ENCODE results near the gene FBXL4.

The FBXL4 gene

GRCh38 chr6:98880486-98880885, 67.3 kb downstream of the FBXL4 start:
- Histone ChIP-seq H2AFZ (ENCODE audit: insufficient read depth, low read length, poor library complexity) (no peak overlapping the region), H3K4me2 (ENCODE audit: low read length) (no peak overlapping the region), H3K9me3 (ENCODE audit: insufficient read depth, low read depth, low read length) (no peaks in the 10 kb centered on the region), H3K18ac (ENCODE audit: low read length) (no peak overlapping the region), H3K36me3 (ENCODE audit: control insufficient read depth in 1 of 2, insufficient read depth in 2 of 2, low read length in 2 of 2) (no peaks in the 10 kb centered on the region), H4K91ac (ENCODE audit: low read depth, low read length) (no peak overlapping the region), H2BK12ac (ENCODE audit: low read length) (no peak overlapping the region), H3K27me3 (ENCODE audit: insufficient read depth, low read length) (no peaks in the 10 kb centered on the region), H4K12ac (ENCODE audit: low read depth, low read length) (no peak overlapping the region), H4K8ac (ENCODE audit: low read depth, low read length) (no peak overlapping the region), H3K4me3 (ENCODE audit: low read depth, low read length) (no peak overlapping the region), H3K23ac (ENCODE audit: low read length) (no peak overlapping the region), H3K14ac (ENCODE audit: low read length) (no peak overlapping the region), H2AK5ac (ENCODE audit: low read length) (no peak overlapping the region), H2BK120ac (ENCODE audit: insufficient read depth, low read length, poor library complexity) (no peak overlapping the region), H2BK5ac (ENCODE audit: low read depth, low read length, poor library complexity) (no peak overlapping the region), H3K79me2 (ENCODE audit: control insufficient read depth, insufficient read depth, low read length, poor library complexity) (no peaks in the 10 kb centered on the region), H3K79me1 (ENCODE audit: low read length) (no peaks in the 10 kb centered on the region), H3K4ac (ENCODE audit: low read depth, low read length) (no peak overlapping the region), H3K27ac (ENCODE audit: low read depth, low read length) (no peak overlapping the region), H3K9ac (ENCODE audit: low read length) (no peak overlapping the region), H3K4me1 (ENCODE audit: control insufficient read depth in 1 of 2, insufficient read depth in 2 of 2, low read length in 2 of 2) (no peaks in the 10 kb centered on the region)
- DNase-seq: no peak

DNA sequence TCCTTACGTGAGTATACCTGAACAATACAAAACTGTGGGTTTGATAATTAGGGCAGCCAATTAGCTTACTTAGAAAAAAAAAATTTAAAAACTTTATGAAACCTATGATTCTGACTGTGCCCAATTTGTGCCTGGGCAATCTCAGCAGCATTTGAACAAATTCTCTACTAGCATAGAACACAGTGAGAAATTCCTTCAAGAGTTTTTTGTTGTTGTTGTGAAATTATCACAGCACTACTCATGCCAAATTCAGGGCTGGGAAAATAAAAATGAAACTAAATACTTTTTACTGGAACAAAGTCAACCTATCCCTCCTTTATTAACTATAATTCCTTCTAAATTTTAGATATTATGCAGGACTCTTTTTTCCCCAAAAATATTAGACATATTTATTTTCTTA, 70.5 kb downstream of the FBXL4 start:
- Histone ChIP-seq H3K79me1 (ENCODE audit: low read length) (no peaks in the 10 kb centered on the region), H4K12ac (ENCODE audit: low read depth, low read length) (no peak overlapping the region), H3K4me2 (ENCODE audit: low read length) (no peak overlapping the region), H3K4ac (ENCODE audit: low read depth, low read length) (no peak overlapping the region), H2AFZ (ENCODE audit: insufficient read depth, low read length, poor library complexity) (no peak overlapping the region), H3K4me3 (ENCODE audit: low read depth, low read length) (no peak overlapping the region), H3K36me3 (ENCODE audit: control insufficient read depth in 1 of 2, insufficient read depth in 2 of 2, low read length in 2 of 2) (no peaks in the 10 kb centered on the region), H3K9ac (ENCODE audit: low read length) (no peak overlapping the region), H3K27ac (ENCODE audit: low read depth, low read length) (no peak overlapping the region), H3K4me1 (ENCODE audit: control insufficient read depth in 1 of 2, insufficient read depth in 2 of 2, low read length in 2 of 2) (no peaks in the 10 kb centered on the region), H2BK5ac (ENCODE audit: low read depth, low read length, poor library complexity) (no peak overlapping the region), H3K79me2 (ENCODE audit: control insufficient read depth, insufficient read depth, low read length, poor library complexity) (no peaks in the 10 kb centered on the region), H3K18ac (ENCODE audit: low read length) (no peak overlapping the region), H2BK120ac (ENCODE audit: insufficient read depth, low read length, poor library complexity) (no peak overlapping the region), H3K27me3 (ENCODE audit: insufficient read depth, low read length) (no peaks in the 10 kb centered on the region), H3K14ac (ENCODE audit: low read length) (no peak overlapping the region), H3K23ac (ENCODE audit: low read length) (no peak overlapping the region), H3K9me3 (ENCODE audit: insufficient read depth, low read depth, low read length) (no peaks in the 10 kb centered on the region), H4K8ac (ENCODE audit: low read depth, low read length) (no peak overlapping the region), H4K91ac (ENCODE audit: low read depth, low read length) (no peak overlapping the region), H2AK5ac (ENCODE audit: low read length) (no peak overlapping the region), H2BK12ac (ENCODE audit: low read length) (no peak overlapping the region)
- no peak for DNase-seq
- WGBS (ENCODE audit: extremely low coverage, insufficient coverage, insufficient read length): no CpG with 5 or more reads among the region's 1 CpG

GRCh38 chr6:98875375-98875774, 72.4 kb downstream of the FBXL4 start:
- no peak overlapping the region for H2AK5ac ChIP-seq (ENCODE audit: low read length)
- H3K14ac ChIP-seq (ENCODE audit: low read length): no peak overlapping the region
- H3K4me1 ChIP-seq (ENCODE audit: control insufficient read depth in 1 of 2, insufficient read depth in 2 of 2, low read length in 2 of 2): no peaks in the 10 kb centered on the region
- no peak overlapping the region for H3K4ac ChIP-seq (ENCODE audit: low read depth, low read length)
- no peak overlapping the region for H4K12ac ChIP-seq (ENCODE audit: low read depth, low read length)
- H2BK12ac ChIP-seq (ENCODE audit: low read length): no peak overlapping the region
- H3K18ac ChIP-seq (ENCODE audit: low read length): no peak overlapping the region
- no peaks in the 10 kb centered on the region for H3K36me3 ChIP-seq (ENCODE audit: control insufficient read depth in 1 of 2, insufficient read depth in 2 of 2, low read length in 2 of 2)
- no peak overlapping the region for H2BK120ac ChIP-seq (ENCODE audit: insufficient read depth, low read length, poor library complexity)
- no peak overlapping the region for H3K9ac ChIP-seq (ENCODE audit: low read length)
- H3K27ac ChIP-seq (ENCODE audit: low read depth, low read length): no peak overlapping the region
- no peak for DNase-seq
- H3K23ac ChIP-seq (ENCODE audit: low read length): no peak overlapping the region
- no peak overlapping the region for H2AFZ ChIP-seq (ENCODE audit: insufficient read depth, low read length, poor library complexity)
- no peak overlapping the region for H2BK5ac ChIP-seq (ENCODE audit: low read depth, low read length, poor library complexity)
- no peak overlapping the region for H3K4me3 ChIP-seq (ENCODE audit: low read depth, low read length)
- H3K4me2 ChIP-seq (ENCODE audit: low read length): no peak overlapping the region
- no CpG with 5 or more reads among the region's 2 CpGs for WGBS (ENCODE audit: extremely low coverage, insufficient coverage, insufficient read length)
- no peak overlapping the region for H4K91ac ChIP-seq (ENCODE audit: low read depth, low read length)
- no peak overlapping the region for H4K8ac ChIP-seq (ENCODE audit: low read depth, low read length)
- H3K27me3 ChIP-seq (ENCODE audit: insufficient read depth, low read length): no peaks in the 10 kb centered on the region
- H3K79me1 ChIP-seq (ENCODE audit: low read length): no peaks in the 10 kb centered on the region
- no peaks in the 10 kb centered on the region for H3K79me2 ChIP-seq (ENCODE audit: control insufficient read depth, insufficient read depth, low read length, poor library complexity)
- H3K9me3 ChIP-seq (ENCODE audit: insufficient read depth, low read depth, low read length): no peaks in the 10 kb centered on the region

- no peak for DNase-seq
- Histone ChIP-seq H3K79me1 (ENCODE audit: low read length) (no peaks in the 10 kb centered on the region), H4K12ac (ENCODE audit: low read depth, low read length) (no peak overlapping the region), H3K23ac (ENCODE audit: low read length) (no peak overlapping the region), H3K36me3 (ENCODE audit: control insufficient read depth in 1 of 2, insufficient read depth in 2 of 2, low read length in 2 of 2) (no peaks in the 10 kb centered on the region), H4K8ac (ENCODE audit: low read depth, low read length) (no peak overlapping the region), H3K27me3 (ENCODE audit: insufficient read depth, low read length) (no peaks in the 10 kb centered on the region), H2AFZ (ENCODE audit: insufficient read depth, low read length, poor library complexity) (no peak overlapping the region), H4K91ac (ENCODE audit: low read depth, low read length) (no peak overlapping the region), H3K4ac (ENCODE audit: low read depth, low read length) (no peak overlapping the region), H3K4me1 (ENCODE audit: control insufficient read depth in 1 of 2, insufficient read depth in 2 of 2, low read length in 2 of 2) (no peaks in the 10 kb centered on the region), H3K4me2 (ENCODE audit: low read length) (no peak overlapping the region), H3K9ac (ENCODE audit: low read length) (no peak overlapping the region), H2BK120ac (ENCODE audit: insufficient read depth, low read length, poor library complexity) (no peak overlapping the region), H3K4me3 (ENCODE audit: low read depth, low read length) (no peak overlapping the region), H3K18ac (ENCODE audit: low read length) (no peak overlapping the region), H2BK12ac (ENCODE audit: low read length) (no peak overlapping the region), H3K79me2 (ENCODE audit: control insufficient read depth, insufficient read depth, low read length, poor library complexity) (no peaks in the 10 kb centered on the region), H3K27ac (ENCODE audit: low read depth, low read length) (no peak overlapping the region), H2AK5ac (ENCODE audit: low read length) (no peak overlapping the region), H2BK5ac (ENCODE audit: low read depth, low read length, poor library complexity) (no peak overlapping the region), H3K9me3 (ENCODE audit: insufficient read depth, low read depth, low read length) (no peaks in the 10 kb centered on the region), H3K14ac (ENCODE audit: low read length) (no peak overlapping the region)
- WGBS (ENCODE audit: extremely low coverage, insufficient coverage, insufficient read length): no CpG with 5 or more reads among the region's 3 CpGs
Measured at GRCh38 chr6:98871821-98872220, 75.9 kb downstream of the FBXL4 start.

DNA sequence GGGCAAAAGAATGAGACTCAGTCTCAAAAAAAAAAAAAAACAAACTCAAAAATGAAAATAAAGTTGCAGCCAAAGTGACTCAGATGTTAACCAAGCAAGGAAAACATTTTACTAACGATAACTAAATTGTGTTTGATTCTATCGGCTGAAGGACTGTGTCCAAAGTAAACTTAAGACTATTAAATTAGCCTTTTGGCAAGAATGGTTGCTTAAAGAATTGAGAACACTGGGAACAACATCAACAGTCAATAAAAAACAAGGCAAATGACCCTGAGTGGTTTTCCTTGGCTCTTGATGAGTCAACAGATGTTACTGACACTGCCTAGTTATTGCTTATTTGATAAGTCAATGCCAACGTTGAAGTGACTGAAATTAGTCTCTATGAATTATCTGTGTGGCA, 76.7 kb downstream of the FBXL4 start:
- no peaks in the 10 kb centered on the region for H3K27me3 ChIP-seq (ENCODE audit: insufficient read depth, low read length)
- no peak overlapping the region for H3K14ac ChIP-seq (ENCODE audit: low read length)
- no peak overlapping the region for H3K9ac ChIP-seq (ENCODE audit: low read length)
- no peak overlapping the region for H3K4ac ChIP-seq (ENCODE audit: low read depth, low read length)
- no peak overlapping the region for H4K91ac ChIP-seq (ENCODE audit: low read depth, low read length)
- H2BK120ac ChIP-seq (ENCODE audit: insufficient read depth, low read length, poor library complexity): no peak overlapping the region
- H3K36me3 ChIP-seq (ENCODE audit: control insufficient read depth in 1 of 2, insufficient read depth in 2 of 2, low read length in 2 of 2): no peaks in the 10 kb centered on the region
- H3K18ac ChIP-seq (ENCODE audit: low read length): no peak overlapping the region
- H3K23ac ChIP-seq (ENCODE audit: low read length): no peak overlapping the region
- H4K12ac ChIP-seq (ENCODE audit: low read depth, low read length): no peak overlapping the region
- H2BK5ac ChIP-seq (ENCODE audit: low read depth, low read length, poor library complexity): no peak overlapping the region
- H3K4me2 ChIP-seq (ENCODE audit: low read length): no peak overlapping the region
- no peaks in the 10 kb centered on the region for H3K79me1 ChIP-seq (ENCODE audit: low read length)
- no peaks in the 10 kb centered on the region for H3K9me3 ChIP-seq (ENCODE audit: insufficient read depth, low read depth, low read length)
- no peaks in the 10 kb centered on the region for H3K79me2 ChIP-seq (ENCODE audit: control insufficient read depth, insufficient read depth, low read length, poor library complexity)
- no peak overlapping the region for H2AK5ac ChIP-seq (ENCODE audit: low read length)
- H3K27ac ChIP-seq (ENCODE audit: low read depth, low read length): no peak overlapping the region
- H2AFZ ChIP-seq (ENCODE audit: insufficient read depth, low read length, poor library complexity): no peak overlapping the region
- H2BK12ac ChIP-seq (ENCODE audit: low read length): no peak overlapping the region
- no CpG with 5 or more reads among the region's 3 CpGs for WGBS (ENCODE audit: extremely low coverage, insufficient coverage, insufficient read length)
- no peaks in the 10 kb centered on the region for H3K4me1 ChIP-seq (ENCODE audit: control insufficient read depth in 1 of 2, insufficient read depth in 2 of 2, low read length in 2 of 2)
- no peak overlapping the region for H4K8ac ChIP-seq (ENCODE audit: low read depth, low read length)
- H3K4me3 ChIP-seq (ENCODE audit: low read depth, low read length): no peak overlapping the region
- no peak for DNase-seq

Measured in trophoblast cell (in vitro differentiated cells and primary cell).